NK-92 (cell line): ENCODE measurements around the gene MICOS13.

Experiments used
- DNase-seq: peaks from one replicate; lab custom pipeline; 2025; ENCODE audit not compliant: unreplicated experiment; lab: John Stamatoyannopoulos, UW

Gene MICOS13

DNA sequence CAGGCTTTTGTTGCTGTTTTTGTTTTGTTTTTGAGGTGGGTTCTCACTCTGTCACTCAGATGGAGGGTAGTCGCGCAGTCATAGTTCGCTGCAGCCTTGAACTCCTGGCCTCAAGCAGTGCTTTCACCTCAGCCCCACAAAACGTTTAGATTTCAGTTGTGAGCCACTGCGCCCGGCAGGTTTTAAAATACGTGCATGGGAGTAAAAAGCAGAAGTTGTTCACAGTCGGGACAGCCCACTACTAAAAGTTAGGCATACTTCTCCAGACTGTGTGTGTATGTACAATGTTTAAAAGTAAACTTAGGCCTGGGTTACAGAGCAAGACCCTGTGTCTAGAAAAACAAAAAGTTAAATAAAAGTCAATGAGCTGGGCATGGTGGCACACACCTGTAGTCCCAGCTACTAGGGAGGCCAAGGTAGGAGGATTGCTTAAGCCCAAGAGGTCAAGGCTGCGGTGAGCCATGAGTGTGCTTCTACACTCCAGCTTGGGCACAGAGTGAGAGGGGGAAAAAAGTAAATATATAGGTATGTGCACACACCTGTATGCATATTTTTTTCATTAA lies 51.3 kb downstream of the MICOS13 start:
- DNase-seq: no peak

DNA sequence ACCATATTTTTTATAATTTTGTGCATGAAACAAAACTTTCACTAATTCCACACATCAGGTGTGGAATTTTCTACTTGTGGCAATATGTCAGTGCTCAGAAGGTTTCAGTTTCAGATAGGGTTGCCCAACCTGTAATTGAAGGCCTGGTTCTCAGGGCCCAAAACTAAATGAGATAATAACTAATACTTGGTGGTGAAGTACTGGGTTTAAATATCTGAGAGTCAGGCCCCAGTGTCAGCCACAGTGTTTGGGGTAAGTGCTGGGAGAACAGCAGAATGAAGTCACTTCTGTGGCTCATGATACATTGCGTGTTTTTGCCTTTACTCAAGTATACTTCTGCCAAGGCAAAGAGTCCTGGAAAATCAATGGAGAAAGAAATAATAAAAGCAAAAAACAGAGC lies 51.9 kb downstream of the MICOS13 start:
- no peak for DNase-seq
